WI38 (cell line): Measurements from ENCODE around the gene SETD2.

ENCODE experiments used
- H3K4me3 ChIP-seq: 2 replicates; pipeline ENCODE4 v1.5.1; 2011; ENCODE audit warnings: low read depth, mild to moderate bottlenecking, control low read depth, low read length
- CTCF ChIP-seq: IDR thresholded peaks from 2 replicates; pipeline ENCODE4 v1.5.1; 2012; ENCODE audit warnings: low read depth, mild to moderate bottlenecking, control low read depth, low read length

SETD2 gene

GRCh38 chr3:47161983-47162696, 1.8 kb downstream of the SETD2 start:
- H3K4me3 ChIP-seq, result peak overlapping the region; percentile 73
- TF ChIP-seq CTCF, result no peak

GRCh38 chr3:47159820-47160219, 4.1 kb downstream of the SETD2 start:
- TF ChIP-seq CTCF, result no peak
- no peak overlapping the region for H3K4me3 ChIP-seq

- H3K4me3 ChIP-seq, result no peak overlapping the region
- TF ChIP-seq CTCF, result no peak
Observed at GRCh38 chr3:47158208-47158607, 5.7 kb downstream of the SETD2 start.

- no peak for TF ChIP-seq CTCF
- no peak overlapping the region for H3K4me3 ChIP-seq
Observed at GRCh38 chr3:47156396-47156795, 7.5 kb downstream of the SETD2 start.

- H3K4me3 ChIP-seq, result no peak overlapping the region
- no peak for TF ChIP-seq CTCF
Observed at GRCh38 chr3:47152578-47152977, 11.3 kb downstream of the SETD2 start.

GRCh38 chr3:47151836-47152235, 12.1 kb downstream of the SETD2 start:
- TF ChIP-seq CTCF, result no peak
- no peak overlapping the region for H3K4me3 ChIP-seq

- TF ChIP-seq CTCF, result no peak
- no peak overlapping the region for H3K4me3 ChIP-seq
Observed at GRCh38 chr3:47149339-47149933, 14.5 kb downstream of the SETD2 start.
